ENCODE measurements around the gene TRIM37. TPM values are rescaled to one million over a fixed set of nuclear protein-coding genes. Genes with fewer than 3 reads are reported as not detected.

Gene TRIM37
- polyA plus RNA-seq, 3 donors: 25.2 to 31.1 (median 27.7) TPM

DNA sequence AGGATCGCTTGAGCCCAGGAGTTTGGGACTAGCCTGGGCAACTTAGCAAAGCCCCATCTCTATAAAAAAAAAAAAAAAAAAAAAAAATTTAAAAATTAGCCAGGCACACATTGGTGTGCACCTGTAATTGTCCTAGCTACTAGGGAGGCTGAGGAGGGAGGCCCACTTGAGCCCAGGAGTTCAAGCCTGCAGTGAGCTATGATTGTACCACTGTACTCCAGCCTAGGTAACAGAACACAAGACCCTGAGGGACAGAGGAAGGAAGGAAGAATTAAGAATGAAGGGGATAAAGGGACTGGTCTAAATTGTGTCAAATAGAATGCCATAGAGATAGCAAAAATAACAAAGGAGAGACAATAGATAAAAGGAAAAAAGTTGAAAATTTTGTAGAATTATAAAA is 102.8 kb downstream of the TRIM37 start:
- DNase-seq (ENCODE audit: extremely low read depth in 1 of 11, low read depth in 9 of 11, low spot score in 4 of 11): no peak

DNA sequence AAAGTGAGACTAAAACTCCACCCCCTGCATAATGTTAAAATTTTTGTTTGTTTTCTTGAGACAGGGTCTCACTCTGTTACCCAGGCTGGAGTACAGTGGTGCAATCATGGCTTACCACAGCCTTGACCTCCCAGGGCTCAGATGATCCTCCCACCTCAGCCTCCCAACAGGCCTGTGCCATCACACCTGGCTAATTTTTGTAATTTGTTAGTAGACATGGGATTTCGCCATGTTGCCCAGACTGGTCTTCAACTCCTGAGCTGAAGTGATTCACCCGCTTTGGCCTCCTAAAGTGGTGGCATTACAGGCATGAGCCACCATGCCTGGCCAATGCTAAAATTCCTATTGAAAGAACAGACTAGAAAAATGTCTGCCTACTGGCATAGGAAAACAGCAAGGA is 103.8 kb downstream of the TRIM37 start:
- no peak for DNase-seq (ENCODE audit: extremely low read depth in 1 of 11, low read depth in 9 of 11, low spot score in 4 of 11)

DNA sequence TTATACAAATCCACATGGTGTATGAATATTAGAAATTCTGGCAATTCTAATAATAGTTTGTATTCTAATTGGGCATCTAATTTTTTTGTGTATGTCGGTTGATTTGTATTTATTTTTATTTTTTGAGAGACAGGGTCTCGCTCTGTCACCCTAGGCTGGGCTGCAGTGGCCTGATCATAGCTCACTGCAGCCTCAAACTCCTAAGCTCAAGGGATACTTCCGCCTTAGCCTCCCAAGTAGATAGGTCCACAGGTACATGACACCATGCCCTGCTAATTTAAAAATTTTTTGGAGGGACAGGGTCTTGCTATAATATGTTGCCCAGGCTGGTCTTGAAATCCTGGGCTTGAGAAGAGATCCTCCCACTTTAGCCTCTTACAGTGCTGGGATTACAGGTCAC is 104.6 kb downstream of the TRIM37 start:
- DNase-seq (ENCODE audit: extremely low read depth in 1 of 11, low read depth in 9 of 11, low spot score in 4 of 11): no peak

DNA sequence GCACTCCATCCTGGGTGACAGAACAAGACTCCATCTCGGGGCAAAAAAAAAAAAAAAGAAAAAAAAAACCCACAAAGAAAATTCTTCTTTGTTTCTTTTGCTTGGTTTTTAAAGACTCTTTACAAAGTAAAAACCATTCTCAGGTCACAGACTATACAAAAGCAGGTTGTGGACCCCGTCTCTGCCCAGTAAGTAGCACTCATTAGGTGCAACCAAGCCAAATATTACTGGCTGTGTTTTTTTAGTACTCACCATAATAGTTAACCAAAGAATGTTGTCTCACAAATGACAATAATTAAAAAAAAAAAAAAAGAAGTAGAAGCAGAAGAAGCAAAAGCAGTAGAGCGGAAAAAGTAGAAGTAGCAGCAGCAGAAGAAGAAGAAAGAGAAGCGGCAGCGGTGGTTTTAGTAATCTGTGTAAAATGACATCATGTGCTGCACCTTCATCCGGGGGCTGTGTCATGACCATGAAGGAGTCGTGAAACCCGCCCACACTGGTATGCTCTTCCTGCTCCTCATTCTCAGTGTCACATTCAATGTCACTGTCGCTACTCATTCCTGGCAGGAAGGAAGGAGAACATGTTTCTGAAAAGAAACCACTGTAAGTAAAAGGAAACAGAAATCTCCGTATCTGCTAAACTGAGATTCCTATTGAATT is 105.4 kb downstream of the TRIM37 start:
- DNase-seq (ENCODE audit: extremely low read depth in 1 of 11, low read depth in 9 of 11, low spot score in 4 of 11): peak in 8 of 11 donors; percentile 15 to 61 (median 46)

DNA sequence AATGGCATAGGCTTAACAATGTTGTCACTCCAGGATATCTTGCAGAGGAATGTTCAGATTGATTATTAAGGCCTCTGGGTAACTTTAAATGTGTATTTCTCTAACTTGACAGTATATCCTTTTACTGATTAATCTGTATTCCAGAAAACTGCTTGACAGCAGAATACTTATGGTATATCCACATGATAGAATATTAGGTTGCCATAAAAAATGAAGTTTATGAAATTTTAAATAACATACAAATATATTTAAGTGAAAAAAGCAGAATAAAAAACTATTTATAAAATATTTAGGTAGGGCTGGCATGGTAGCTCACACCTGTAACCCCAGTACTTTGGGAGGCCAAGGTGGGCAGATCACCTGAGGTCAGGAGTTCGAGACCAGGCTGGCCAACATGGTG is 106.7 kb downstream of the TRIM37 start:
- DNase-seq (ENCODE audit: extremely low read depth in 1 of 11, low read depth in 9 of 11, low spot score in 4 of 11): no peak

DNA sequence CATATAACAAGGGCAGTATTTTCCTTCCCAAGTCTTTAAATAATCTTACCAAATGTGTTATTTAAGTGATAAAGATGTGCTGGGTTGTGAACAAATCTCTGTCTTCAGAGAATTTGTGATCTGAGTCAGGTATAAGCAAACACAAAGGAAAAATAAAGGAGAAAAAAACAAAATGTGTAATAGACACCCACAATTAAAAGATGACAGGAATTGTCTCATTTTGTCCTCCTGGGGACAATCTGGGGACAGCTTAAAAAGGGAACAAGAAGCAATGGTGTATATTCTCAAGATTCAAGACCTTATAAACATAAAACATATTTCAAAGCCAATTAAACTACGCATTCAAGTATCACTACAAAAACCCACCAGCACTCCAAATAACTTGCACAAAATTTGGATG is 107.2 kb downstream of the TRIM37 start:
- no peak for DNase-seq (ENCODE audit: extremely low read depth in 1 of 11, low read depth in 9 of 11, low spot score in 4 of 11)

DNA sequence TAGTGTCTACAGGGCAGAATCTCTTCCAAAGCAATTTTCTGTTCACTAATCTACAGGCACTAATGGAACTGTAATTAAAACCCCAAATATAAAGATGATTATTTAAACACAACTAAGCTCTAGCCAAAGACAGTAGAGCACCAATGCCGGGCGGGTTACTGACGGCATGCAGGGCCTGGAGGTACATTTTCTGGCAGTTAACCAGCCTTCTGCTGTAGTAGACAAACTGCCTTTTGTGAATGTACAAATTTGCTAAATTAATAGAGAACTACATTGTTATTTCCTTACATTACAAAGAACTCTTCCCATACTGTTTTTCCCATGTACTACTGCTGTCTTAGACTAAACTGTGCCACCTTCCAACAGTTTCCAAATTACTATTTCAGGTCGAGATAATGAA is 107.8 kb downstream of the TRIM37 start:
- DNase-seq (ENCODE audit: extremely low read depth in 1 of 11, low read depth in 9 of 11, low spot score in 4 of 11): no peak

DNA sequence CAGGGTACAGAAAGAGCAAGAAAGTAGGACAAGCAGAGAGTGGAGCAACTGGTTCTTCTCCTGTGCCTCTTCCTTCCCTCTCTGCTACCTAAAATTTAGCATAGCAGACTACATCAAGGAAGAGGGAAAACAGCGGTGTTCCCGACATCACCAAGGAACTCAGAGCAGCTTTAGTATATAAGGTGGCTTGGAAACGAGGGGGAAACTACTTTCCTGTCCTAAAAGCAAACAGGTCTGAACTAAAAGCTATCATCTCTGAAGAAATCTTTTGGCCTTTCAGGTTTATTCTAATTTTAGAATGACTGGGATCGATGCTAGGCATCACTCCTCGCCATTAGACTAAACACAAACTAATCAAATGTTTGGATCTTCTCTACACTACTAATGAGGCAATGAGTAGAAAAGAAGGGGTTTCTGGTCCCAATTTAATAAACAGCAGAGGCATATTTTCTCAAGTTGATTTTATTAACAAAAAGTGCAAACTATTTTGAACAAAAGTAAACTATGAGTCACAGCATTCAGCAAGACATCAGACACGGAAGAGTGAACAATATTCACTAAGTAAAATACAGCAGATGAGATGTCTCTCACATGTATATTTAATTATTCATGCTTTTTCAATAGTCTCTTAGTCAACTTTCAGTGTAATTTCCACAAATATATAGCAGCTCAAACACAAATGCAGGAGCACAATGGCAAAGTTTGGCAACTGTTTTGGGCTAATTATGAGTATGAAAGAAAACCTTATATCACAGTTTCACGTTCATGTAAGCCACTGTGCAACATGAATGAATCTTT is 108.7 kb downstream of the TRIM37 start:
- no peak for DNase-seq (ENCODE audit: extremely low read depth in 1 of 11, low read depth in 9 of 11, low spot score in 4 of 11)

DNA sequence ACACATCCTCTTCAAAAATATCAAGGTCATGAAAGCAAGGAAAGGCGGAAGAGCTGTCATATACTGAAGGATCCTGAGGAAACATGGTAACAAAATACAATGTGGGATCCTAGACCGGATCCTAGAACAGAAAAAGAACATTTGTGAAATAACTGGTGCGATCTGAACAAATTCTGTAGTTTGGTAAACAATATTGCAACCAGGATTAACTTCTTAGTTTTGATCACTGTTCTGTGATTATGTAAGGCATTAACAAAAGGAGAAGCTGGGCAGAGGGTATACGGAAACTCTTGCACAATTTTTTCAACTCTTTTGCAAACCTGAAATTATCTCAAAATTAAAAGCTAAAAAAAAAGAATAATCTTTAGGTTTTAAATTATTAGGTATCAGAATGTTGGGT is 109.7 kb downstream of the TRIM37 start:
- DNase-seq (ENCODE audit: extremely low read depth in 1 of 11, low read depth in 9 of 11, low spot score in 4 of 11): no peak

DNA sequence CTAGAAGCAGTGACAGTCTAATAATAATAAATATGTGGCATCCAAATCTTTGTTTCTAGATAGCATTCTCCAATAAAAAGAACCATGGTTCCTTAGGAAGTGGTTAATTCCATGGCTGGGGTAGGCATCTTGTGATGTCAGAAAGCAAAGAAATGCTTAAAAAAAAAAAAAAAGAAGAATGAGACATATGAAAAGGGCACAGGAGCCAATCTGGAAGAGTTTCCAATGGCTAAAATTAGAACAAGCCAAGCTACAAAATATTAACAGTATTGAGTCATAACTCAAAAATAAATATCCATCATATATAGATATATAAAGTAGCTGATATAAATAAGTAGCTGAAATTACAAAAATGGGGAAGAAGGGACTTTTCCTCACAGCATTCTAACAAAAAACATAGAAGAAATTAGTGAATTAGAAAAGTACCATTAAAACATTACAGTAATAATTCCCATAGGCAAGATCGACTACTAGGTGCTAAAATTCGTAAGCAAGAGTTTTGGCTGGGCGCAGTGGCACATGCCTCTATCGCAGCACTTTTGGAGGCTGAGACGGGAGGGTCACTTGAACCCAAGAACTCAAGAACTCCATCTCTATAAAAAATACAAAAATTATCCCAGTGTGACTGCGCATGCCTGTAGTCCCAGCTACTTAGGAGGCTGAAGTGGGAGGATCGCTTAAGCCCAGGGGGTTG is 111.3 kb downstream of the TRIM37 start:
- DNase-seq (ENCODE audit: extremely low read depth in 1 of 11, low read depth in 9 of 11, low spot score in 4 of 11): no peak

DNA sequence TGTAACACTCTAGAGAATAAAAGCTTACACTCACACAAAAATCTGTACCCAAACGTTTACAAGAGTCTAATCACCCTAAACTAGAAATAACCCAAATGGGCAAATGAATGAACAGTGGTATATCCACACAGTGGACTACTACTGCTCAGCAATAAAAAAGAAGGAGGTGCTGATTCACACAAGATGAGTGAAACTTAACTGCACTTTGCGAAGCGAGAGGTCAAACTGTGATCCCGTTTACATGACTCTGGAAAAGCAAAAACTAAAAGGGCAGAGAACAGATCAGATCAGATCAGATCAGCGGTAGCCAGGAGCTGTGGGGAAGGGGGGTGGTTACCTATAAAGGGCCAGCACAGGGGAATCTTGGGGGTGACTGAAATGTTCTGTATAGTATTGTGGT is 113.4 kb downstream of the TRIM37 start:
- DNase-seq (ENCODE audit: extremely low read depth in 1 of 11, low read depth in 9 of 11, low spot score in 4 of 11): no peak

DNA sequence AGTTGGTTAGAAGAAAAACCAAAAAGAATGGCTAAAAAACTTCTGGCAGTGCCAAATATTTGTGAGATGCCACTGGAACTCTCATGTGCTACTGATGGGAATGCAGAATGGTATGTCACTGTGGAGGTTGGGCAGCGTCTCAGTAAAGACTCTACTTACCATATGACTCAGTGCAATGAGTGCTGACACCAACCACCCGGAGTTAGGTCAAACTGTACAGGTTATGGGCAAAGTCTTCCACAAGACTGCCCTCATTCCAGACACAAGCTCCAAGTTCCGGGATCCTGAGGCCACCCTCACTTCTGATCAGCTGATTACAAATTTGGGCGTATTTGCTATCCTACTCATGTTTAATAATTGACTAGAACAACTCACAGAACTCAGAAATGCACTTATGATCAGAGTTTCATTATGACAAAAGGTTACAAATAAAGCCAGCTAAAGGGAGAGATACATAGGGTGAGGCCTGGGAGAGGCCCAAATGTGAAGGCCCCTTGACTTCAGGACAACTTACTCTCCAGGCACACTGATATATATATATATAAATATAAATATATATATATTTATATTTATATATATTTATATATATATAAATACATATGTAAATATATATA is 114.9 kb downstream of the TRIM37 start:
- DNase-seq (ENCODE audit: extremely low read depth in 1 of 11, low read depth in 9 of 11, low spot score in 4 of 11): no peak

DNA sequence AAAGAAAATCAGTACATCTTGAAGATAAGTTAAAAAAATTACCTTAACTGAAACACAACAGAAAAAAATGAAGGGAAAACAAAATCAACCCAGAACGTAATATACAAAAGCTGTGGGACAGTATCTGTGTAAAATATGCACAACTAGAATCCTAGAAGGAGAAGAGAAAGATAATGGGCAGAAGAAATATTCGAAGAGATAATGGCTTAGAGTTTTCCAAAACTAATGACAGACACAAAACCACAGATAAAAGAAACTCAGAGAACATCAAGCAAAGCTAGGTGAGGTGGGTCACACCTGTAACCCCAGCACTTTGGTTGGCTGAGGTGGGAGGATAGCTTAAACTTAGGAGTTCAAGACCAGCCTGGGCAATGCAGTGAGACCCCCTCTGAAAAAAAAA is 117.1 kb downstream of the TRIM37 start:
- DNase-seq (ENCODE audit: extremely low read depth in 1 of 11, low read depth in 9 of 11, low spot score in 4 of 11): no peak

DNA sequence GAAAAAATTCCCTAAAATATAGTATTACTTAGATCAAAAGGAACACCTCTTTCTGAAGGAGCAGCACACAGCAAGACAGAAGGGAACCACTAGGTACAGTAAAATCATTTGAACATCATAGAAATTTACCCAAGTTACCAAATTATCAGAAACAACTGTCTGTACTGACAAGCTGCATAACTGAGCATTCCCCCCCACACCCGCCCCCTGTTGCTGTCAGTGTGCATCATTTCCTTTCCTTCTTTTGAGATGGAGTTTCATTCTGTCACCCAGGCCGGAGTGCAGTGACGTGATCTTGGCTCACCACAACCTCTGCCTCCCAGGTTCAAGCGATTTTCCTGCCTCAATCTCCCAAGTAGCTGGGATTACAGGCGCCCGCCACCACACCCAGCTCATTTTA is 120.7 kb downstream of the TRIM37 start:
- no peak for DNase-seq (ENCODE audit: extremely low read depth in 1 of 11, low read depth in 9 of 11, low spot score in 4 of 11)

DNA sequence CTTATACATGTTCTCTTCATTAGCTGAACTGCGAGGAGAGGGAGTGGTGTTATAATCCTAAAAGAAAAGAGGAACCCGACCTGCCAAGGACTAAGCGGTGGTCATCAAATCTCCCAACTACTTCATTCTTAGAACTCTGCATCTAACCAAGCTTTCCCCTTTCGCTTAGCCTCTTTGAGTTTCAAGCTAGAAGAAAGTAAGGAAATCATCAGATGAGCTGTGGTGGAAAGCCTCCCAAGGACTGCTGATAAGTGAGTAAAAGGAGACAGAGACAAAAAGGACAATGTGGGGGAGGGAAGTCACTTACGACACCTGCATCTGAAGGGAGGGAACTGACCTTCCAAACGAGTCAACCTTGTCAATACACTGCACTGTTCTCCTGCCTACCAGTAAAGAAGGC is 121.3 kb downstream of the TRIM37 start:
- no peak for DNase-seq (ENCODE audit: extremely low read depth in 1 of 11, low read depth in 9 of 11, low spot score in 4 of 11)

DNA sequence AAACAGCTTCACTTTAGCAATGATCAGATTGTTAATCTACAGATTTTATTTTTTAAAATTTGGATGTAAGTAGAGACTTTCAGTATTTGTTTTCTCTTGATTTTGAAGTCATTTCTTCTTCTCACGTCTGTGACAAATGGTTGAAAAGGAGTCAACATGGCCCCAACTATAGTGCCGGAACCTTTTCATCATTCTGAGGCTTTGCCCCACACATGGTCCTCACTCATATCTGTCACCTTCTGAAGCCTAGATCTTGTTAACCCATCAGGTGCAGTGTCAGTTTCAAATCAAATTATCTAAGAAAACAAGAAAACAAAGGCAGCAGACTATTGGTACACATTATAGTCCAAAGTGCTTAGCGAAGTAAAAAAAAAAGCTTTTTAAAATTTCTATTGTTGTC is 124.1 kb downstream of the TRIM37 start:
- no peak for DNase-seq (ENCODE audit: extremely low read depth in 1 of 11, low read depth in 9 of 11, low spot score in 4 of 11)

DNA sequence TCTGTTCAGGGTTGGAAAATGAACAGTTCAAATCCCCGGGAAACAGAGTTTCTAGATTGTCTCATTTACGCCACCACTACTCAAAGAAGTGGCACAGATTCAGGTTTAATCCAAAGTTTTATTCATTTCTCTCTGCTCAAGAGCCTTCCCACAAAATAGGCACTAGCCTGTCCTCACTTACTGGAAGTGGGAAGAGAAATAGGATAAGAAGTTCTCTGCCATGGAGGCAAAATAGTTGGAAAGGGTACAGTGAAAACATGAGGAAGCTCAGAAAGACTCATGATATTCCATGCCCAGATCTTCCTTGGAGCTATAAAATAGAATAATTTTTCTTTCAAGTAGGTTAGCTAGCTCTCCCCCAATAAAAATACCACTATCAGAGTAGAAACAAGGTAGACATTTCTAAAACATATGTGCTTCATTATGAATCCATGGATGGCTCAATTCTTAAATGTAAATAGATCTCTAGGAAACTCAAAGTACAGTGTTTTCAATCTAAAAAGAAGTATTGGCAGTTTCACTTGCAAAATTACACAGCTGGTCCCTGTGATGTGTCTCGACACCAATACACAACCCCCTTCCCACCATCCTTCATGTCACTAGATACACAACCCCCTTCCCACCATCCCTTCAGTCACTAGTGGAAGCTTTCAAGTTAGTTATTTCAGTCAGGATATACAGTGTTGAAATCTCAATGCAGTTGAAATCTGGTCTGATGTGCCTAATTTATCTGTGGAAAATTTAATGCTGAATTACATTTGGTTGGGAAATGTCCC is 125.8 kb downstream of the TRIM37 start:
- no peak for DNase-seq (ENCODE audit: extremely low read depth in 1 of 11, low read depth in 9 of 11, low spot score in 4 of 11)

DNA sequence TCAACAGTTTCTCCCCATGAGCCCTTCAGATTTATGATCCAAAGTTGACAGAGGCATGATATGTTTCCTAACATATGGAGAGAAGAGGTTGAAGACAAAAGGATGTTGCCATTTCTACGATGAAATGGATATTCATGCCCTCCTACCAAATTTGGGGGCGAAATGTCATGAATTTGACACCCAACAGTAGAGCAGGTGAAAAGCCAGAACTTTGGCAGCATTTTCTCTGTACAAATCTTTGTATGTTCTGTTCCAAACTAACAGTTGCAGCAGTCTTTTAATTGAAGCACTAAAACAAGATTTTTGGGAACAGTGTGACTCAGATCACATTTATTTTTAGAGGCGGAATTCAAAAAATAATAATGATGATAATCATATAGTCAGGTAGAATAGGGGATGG is 130.1 kb downstream of the TRIM37 start:
- no peak for DNase-seq (ENCODE audit: extremely low read depth in 1 of 11, low read depth in 9 of 11, low spot score in 4 of 11)

DNA sequence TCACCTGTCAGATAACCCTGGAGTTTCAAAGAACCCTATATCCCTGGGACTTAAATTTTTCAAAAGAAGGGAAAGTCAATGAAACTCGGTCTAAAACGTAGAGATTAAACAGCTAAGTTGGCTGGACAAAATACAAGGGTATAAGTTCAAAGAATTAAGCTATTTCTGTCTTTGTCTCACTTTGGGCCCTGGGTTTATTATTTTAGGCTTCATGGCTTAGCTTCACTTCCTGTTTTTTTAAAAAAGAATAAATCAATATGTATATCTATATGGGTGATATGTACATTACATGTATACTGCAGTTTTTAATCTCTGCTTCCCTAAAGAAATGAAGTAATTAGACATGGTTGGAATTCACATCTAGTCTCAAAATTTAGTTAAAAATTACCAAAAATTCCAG is 132.3 kb downstream of the TRIM37 start:
- no peak for DNase-seq (ENCODE audit: extremely low read depth in 1 of 11, low read depth in 9 of 11, low spot score in 4 of 11)

Data from renal cortex interstitium (tissue), 11 donors.